Cardiac muscle cell (in vitro differentiated cells and primary cell): ENCODE results near the gene LZTS3. TPM values are rescaled to one million over a fixed set of nuclear protein-coding genes. Genes with fewer than 3 reads are reported as not detected.

Source experiments
- DNase-seq, 2 donors: peaks; one replicate each; pipeline versions ENCODE4 v3.0.0 to v3.0.0-alpha.2; 2010 to 2017; ENCODE audit warnings: low read depth in 1 of 2, low spot score in 1 of 2
- H3K27ac ChIP-seq: fragments of 200-600 bp; sonication (generic); 2 replicates; pipeline ENCODE4 v1.5.1; 2016
- H3K27me3 ChIP-seq: fragments of 200-600 bp; sonication (generic); 2 replicates; pipeline ENCODE4 v1.6.0; 2016; ENCODE audit warnings: control low read depth
- H3K36me3 ChIP-seq: fragments of 200-600 bp; sonication (generic); 2 replicates; pipeline ENCODE4 v1.5.1; 2016; ENCODE audit warnings: control low read depth
- H3K4me1 ChIP-seq: fragments of 200-600 bp; sonication (generic); 2 replicates; pipeline ENCODE4 v1.8.1; 2017; ENCODE audit warnings: low read depth, mild to moderate bottlenecking, mixed run types
- H3K4me3 ChIP-seq: fragments of 200-600 bp; sonication (generic); 2 replicates; pipeline ENCODE4 v1.5.1; 2016; ENCODE audit warnings: mild to moderate bottlenecking
- H3K9me3 ChIP-seq: fragments of 200-600 bp; sonication (generic); 2 replicates; pipeline ENCODE4 v1.5.1; 2017; ENCODE audit warnings: low read depth, mild to moderate bottlenecking, control low read depth
- polyA plus RNA-seq: library from polyadenylated mRNA; unstranded; fragments of >200 nt; fragmentation: Nextera tagmentation; extraction: Ambion mirVana; gene quantifications from 2 replicates; pipeline ENCODE4 v1.2.1, GENCODE V29; 2016
- total RNA-seq: library from RNA; depleted of rRNA; stranded (reverse); fragments of >200 nt; gene quantifications from 2 replicates; pipeline ENCODE4 v1.2.3, GENCODE V29; 2016
- TF ChIP-seq, protein P1 (sequence below): IDR thresholded peaks from 2 replicates; pipeline ENCODE4 v1.5.1; 2012; ENCODE audit warnings: low read depth, mild to moderate bottlenecking, low read length

Gene LZTS3
- total and polyA plus RNA-seq, 2 experiments from 2014 or later = 15.7 to 30.9 TPM

DNA sequence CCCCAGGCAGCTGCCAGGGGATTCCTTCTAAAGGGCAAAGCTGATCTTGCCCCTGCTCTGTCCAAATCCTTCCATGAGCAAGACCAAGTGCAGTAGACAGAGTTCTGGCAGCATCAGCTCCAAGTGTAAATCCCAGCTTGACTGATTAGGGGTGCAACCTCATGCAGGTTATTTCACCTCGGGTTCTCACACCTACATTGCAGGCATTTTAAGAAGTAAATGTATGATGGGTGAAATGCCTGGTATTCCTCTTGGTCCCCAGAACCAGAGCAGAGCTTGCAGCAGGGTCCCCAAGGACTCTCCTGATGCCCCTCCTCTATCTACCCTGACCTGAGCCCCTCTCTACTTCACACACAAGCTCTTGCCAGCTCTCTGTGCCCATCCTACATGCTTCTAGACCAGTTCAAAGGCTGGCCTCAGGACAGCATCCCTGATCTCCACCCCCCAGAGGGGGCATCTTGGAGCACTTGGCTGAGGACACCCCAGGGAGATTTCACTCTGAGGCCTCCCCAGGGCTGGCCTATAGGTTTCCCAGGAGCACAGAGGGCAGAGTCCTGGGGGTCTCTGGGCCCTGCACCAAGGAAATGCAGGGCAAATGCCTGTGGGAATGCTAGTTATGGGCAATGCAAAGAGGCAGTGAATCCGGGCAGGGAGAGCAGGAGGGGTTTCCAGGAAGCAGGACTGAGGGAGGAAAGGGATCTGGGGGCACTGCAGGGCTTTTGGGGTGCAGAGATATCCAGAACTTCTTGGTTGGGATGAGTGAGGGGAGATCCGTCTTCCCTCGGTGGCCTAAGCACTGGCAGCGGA lies 1.0 kb downstream of the LZTS3 start:
- Histone ChIP-seq H3K4me1 (peaks cover 11% of the 10 kb centered on the region), H3K9me3 (no peaks in the 10 kb centered on the region), H3K36me3 (no peaks in the 10 kb centered on the region), H3K27ac (no peak overlapping the region), H3K27me3 (no peaks in the 10 kb centered on the region), H3K4me3 (peak overlapping the region; percentile 89)
- DNase-seq = no peak
- TF ChIP-seq, protein P1, sequence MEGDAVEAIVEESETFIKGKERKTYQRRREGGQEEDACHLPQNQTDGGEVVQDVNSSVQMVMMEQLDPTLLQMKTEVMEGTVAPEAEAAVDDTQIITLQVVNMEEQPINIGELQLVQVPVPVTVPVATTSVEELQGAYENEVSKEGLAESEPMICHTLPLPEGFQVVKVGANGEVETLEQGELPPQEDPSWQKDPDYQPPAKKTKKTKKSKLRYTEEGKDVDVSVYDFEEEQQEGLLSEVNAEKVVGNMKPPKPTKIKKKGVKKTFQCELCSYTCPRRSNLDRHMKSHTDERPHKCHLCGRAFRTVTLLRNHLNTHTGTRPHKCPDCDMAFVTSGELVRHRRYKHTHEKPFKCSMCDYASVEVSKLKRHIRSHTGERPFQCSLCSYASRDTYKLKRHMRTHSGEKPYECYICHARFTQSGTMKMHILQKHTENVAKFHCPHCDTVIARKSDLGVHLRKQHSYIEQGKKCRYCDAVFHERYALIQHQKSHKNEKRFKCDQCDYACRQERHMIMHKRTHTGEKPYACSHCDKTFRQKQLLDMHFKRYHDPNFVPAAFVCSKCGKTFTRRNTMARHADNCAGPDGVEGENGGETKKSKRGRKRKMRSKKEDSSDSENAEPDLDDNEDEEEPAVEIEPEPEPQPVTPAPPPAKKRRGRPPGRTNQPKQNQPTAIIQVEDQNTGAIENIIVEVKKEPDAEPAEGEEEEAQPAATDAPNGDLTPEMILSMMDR = no peak

DNA sequence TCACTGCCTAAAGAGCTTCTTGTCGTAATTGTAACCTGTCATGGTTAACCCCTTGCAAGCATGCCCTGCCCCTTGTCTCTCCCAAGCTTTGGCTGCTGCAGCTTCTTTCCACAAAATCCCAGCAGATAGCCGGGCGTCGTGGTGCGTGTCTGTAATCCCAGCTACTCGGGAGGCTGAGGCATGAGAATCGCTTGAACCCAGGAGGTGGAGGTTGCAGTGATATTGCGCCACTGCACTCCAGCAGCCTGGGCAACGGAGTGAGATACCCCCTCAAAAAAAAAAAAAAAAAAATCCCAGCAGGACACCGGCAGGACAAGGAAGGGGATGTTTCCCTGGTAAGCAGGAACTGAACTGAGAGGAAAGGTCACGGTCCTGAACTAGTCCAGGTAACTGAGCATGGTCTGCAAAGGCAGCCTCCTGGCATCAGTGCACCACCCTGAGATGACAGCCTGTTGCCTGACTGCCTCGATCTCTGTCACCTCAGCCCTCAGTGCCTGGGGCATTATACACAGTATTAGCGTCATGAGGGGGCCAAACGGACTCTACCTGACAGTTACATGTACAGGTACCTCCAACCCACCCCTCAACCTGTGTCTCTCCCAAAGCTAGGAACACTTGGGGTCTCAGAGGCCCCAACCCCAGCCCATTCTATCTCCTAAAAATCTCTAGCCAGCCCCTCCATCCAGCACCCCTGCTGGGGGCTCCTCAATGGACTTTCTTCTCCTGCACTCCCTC lies 1.8 kb downstream of the LZTS3 start:
- no peak overlapping the region for H3K27ac ChIP-seq
- peaks cover 11% of the 10 kb centered on the region for H3K4me1 ChIP-seq
- no peak overlapping the region for H3K4me3 ChIP-seq
- DNase-seq = no peak
- H3K9me3 ChIP-seq = no peaks in the 10 kb centered on the region
- no peaks in the 10 kb centered on the region for H3K27me3 ChIP-seq
- H3K36me3 ChIP-seq = no peaks in the 10 kb centered on the region
- TF ChIP-seq, protein P1 = no peak

DNA sequence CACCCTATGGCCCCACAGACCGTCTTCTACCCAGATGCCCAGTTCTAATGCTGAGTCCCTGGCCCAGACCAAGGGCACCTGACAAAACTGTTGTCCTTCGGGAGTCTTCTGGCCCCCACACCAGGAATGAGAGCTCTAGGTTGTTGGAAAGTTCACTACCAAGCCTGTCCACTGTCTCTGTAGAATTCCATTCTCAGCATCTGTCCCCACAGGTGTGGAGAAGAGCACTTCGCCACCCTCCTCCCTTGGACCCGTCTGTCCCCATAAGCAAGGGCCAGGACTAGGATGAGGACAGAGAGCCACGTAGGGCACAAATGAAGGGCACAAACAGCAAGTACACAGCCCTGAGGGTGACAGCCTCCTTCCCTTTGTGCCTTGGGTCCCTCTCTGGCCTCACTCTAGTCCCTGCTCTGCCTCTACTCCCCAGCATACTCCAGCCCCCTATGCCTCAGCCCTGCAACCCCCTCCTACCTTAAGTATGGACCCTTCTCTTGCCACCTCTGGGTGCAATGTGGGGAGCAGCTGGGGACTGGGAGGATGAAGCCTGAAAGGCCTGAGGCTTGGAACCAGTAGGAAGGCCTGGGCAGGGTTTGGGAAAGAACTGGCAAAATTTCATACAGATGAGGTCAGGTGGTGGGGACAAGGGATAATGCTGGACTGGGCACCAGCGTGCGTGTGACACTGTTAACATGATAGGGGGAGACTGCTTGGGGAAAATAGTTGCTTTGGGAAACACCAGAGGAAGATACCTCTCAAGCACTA lies 4.3 kb downstream of the LZTS3 start:
- no peak overlapping the region for H3K27ac ChIP-seq

DNA sequence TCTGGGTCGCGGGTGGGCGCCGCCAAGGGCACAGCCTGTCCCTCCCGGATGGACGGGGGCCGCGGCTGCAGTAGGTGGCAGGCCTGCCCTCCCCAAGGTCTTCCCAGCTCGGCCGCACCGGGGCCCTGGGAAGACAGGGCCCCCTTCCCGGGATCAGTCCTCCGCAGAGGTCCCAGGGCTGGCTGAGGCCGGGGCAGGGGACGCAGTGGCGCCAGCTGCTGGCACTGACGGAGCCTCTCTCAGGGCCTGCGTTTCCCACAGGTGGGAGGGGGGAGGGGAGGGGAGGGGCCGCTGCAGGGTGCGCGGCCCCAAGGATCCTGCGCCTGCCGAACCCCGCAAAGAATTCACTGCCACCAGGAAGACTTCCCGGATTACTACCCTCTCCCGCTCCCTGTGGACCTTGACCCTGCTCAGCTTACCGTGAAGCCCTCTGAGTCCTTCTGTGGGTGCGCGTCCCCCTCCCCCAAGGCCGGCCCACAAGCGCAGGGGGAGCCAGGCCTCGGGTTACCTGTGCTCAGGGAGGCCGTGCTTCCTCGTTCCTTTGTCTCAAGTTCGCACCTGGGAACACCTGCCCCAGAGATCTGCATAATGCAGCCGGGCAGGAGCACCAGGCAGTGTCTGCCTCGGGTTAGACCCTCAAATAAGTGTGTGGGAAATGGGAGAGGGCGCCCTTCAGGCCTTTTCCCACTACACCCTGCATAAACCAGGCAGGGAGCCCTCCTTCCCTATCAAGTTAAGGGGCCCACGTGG lies 5.1 kb downstream of the LZTS3 start:
- peak in 1 of 2 donors; percentile 64 for DNase-seq
- TF ChIP-seq, protein P1 = no peak
- Histone ChIP-seq H3K27ac (no peak overlapping the region), H3K36me3 (no peaks in the 10 kb centered on the region), H3K4me1 (peaks cover 6% of the 10 kb centered on the region), H3K4me3 (no peak overlapping the region), H3K9me3 (no peaks in the 10 kb centered on the region), H3K27me3 (no peaks in the 10 kb centered on the region)

More for the DNA sequence above, 4.3 kb downstream of the LZTS3 start:
- no peak for DNase-seq
- Histone ChIP-seq H3K27me3 (no peaks in the 10 kb centered on the region), H3K4me3 (no peak overlapping the region), H3K9me3 (no peaks in the 10 kb centered on the region), H3K36me3 (no peaks in the 10 kb centered on the region), H3K4me1 (peaks cover 6% of the 10 kb centered on the region)
- TF ChIP-seq, protein P1 = no peak

DNA sequence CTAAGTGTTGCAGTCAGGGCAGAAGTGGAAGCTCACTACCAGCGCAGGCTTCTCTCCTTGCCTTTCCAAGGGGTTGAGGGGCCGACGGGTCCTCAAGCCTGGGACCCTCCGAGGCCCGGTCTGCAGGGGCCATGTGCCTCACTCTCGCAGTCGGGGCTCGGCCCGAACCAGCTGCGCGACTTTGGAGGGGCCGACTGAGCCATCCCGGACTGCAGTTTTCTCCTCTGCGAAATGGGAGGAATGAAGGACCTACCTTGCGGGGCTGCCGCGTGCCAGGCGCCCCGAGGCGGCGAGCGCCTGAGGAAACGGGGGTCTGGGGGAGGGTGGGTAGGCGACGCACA lies 5.6 kb downstream of the LZTS3 start:
- Histone ChIP-seq H3K27ac (no peak overlapping the region), H3K4me1 (peaks cover 6% of the 10 kb centered on the region), H3K9me3 (no peaks in the 10 kb centered on the region), H3K27me3 (no peaks in the 10 kb centered on the region), H3K36me3 (no peaks in the 10 kb centered on the region), H3K4me3 (no peak overlapping the region)
- TF ChIP-seq, protein P1 = no peak
- no peak for DNase-seq
